HG03103 (cell line): Measurements from ENCODE around the gene EXOC2.
A peak's percentile ranks its signal among the peaks of the same experiment; 100 is the strongest.
"Not testable (repeated sequence)": the region's sequence is repeated elsewhere in the genome, so short reads cannot be mapped to it uniquely, and the experiment has no call there.

ENCODE experiments used
- ATAC-seq: cut with Tn5 transposase; IDR thresholded peaks from one replicate; pipeline ENCODE4 v1.9.1; 2021; ENCODE audit warnings: low read depth; ENCODE audit not compliant: unreplicated experiment

Gene EXOC2

GRCh38 chr6:641225-641985 lies 51.5 kb downstream of the EXOC2 start:
- ATAC-seq: no peak

- peak; percentile 67 for ATAC-seq
Observed at GRCh38 chr6:636488-636887, 56.5 kb downstream of the EXOC2 start.

GRCh38 chr6:635233-635632 lies 57.7 kb downstream of the EXOC2 start:
- ATAC-seq: no peak

- no peak for ATAC-seq
Observed at GRCh38 chr6:633611-634010, 59.3 kb downstream of the EXOC2 start.

GRCh38 chr6:628766-629165 lies 64.2 kb downstream of the EXOC2 start:
- no peak for ATAC-seq

- no peak for ATAC-seq
Observed at GRCh38 chr6:626236-626635, 66.7 kb downstream of the EXOC2 start.

GRCh38 chr6:624979-625378 lies 68.0 kb downstream of the EXOC2 start:
- no peak for ATAC-seq

GRCh38 chr6:622462-622861 lies 70.5 kb downstream of the EXOC2 start:
- no peak for ATAC-seq

GRCh38 chr6:621931-622330 lies 71.0 kb downstream of the EXOC2 start:
- ATAC-seq: no peak

GRCh38 chr6:620950-621349 lies 72.0 kb downstream of the EXOC2 start:
- no peak for ATAC-seq

GRCh38 chr6:620166-620565 lies 72.8 kb downstream of the EXOC2 start:
- ATAC-seq: no peak

- ATAC-seq: no peak
Observed at GRCh38 chr6:617456-618100, 75.4 kb downstream of the EXOC2 start.

GRCh38 chr6:613981-614380 lies 79.0 kb downstream of the EXOC2 start:
- ATAC-seq: no peak

GRCh38 chr6:611928-612327 lies 81.0 kb downstream of the EXOC2 start:
- no peak for ATAC-seq

- no peak for ATAC-seq
Observed at GRCh38 chr6:610882-611281, 82.1 kb downstream of the EXOC2 start.

- no peak for ATAC-seq
Observed at GRCh38 chr6:609905-610304, 83.0 kb downstream of the EXOC2 start.

GRCh38 chr6:606829-607379 lies 86.0 kb downstream of the EXOC2 start:
- ATAC-seq: no peak

GRCh38 chr6:605895-606294 lies 87.0 kb downstream of the EXOC2 start:
- not testable (repeated sequence) for ATAC-seq

- ATAC-seq: no peak
Observed at GRCh38 chr6:604579-604978, 88.4 kb downstream of the EXOC2 start.

- ATAC-seq: no peak
Observed at GRCh38 chr6:603265-603664, 89.7 kb downstream of the EXOC2 start.

- no peak for ATAC-seq
Observed at GRCh38 chr6:599576-600448, 93.1 kb downstream of the EXOC2 start.
